GM13976 (cell line): ENCODE results near the gene IPO7.

Experiments used
- DNase-seq: peaks from one replicate; pipeline ENCODE4 v3.0.0; 2012; ENCODE audit warnings: low spot score
- CTCF ChIP-seq: IDR thresholded peaks from 2 replicates; pipeline ENCODE4 v1.5.1; 2012; ENCODE audit warnings: borderline replicate concordance, mild to moderate bottlenecking; ENCODE audit not compliant: insufficient read depth; ENCODE audit errors: extremely low read depth, missing control alignments, control extremely low read depth
- in situ Hi-C: fragments of 300-500 bp; cut with MboI; formaldehyde crosslinking; loops from one replicate; pipeline ENCODE4 v1.12.0; 2022; ENCODE audit warnings: low sequenced_read_pairs, mixed read lengths, inconsistent platforms; ENCODE audit not compliant: unreplicated experiment

The IPO7 gene

GRCh38 chr11:9462806-9463537 lies 78.5 kb downstream of the IPO7 start:
- no peak for TF ChIP-seq CTCF
- in situ Hi-C loops = no loop called here
- DNase-seq = no peak

DNA sequence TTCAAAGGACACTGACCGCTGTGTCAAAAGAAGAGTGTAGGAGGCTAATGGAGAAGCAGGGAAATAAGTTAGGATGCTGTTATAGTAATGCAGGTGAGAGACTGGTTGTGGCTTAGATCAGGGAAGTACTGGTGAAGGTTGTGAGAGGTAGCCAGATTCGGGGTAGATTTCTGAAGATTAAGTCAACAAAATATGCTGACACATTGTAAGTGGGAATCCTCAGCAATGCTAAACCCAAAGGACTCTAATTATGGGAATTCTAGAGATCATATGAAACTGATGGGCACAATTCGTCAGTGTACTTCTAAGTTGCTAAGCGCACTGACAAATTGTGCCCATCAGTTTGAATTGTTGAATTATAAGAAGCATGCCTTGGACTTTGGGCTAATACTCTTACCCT lies 86.3 kb downstream of the IPO7 start:
- in situ Hi-C loops = no loop called here
- no peak for DNase-seq
- no peak for TF ChIP-seq CTCF

DNA sequence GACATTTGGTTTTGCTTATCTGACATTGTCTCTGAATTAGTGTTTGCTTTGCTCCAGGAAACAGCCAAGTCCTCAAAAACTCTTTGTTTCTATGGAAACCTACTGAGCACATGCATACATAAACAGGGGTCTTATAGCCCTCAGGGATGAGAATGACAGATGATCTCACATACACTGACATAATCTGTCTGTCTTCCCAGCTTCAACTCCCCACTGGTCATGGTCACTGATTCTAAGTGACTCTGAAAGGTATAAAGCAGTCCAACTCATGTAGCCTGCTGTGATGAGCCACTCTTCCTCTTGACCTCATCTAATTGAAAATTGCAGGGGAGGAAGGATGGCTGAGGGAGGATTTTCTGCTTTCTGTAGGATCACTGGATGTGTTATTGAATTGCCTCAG lies 89.0 kb downstream of the IPO7 start:
- in situ Hi-C loops = no loop called here
- no peak for TF ChIP-seq CTCF
- no peak for DNase-seq

- DNase-seq = no peak
- in situ Hi-C loops = no loop called here
- no peak for TF ChIP-seq CTCF
Observed at GRCh38 chr11:9479899-9480298, 95.4 kb downstream of the IPO7 start.

- TF ChIP-seq CTCF = no peak
- DNase-seq = no peak
- in situ Hi-C loops = no loop called here
Observed at GRCh38 chr11:9489080-9489765, 104.8 kb downstream of the IPO7 start.

DNA sequence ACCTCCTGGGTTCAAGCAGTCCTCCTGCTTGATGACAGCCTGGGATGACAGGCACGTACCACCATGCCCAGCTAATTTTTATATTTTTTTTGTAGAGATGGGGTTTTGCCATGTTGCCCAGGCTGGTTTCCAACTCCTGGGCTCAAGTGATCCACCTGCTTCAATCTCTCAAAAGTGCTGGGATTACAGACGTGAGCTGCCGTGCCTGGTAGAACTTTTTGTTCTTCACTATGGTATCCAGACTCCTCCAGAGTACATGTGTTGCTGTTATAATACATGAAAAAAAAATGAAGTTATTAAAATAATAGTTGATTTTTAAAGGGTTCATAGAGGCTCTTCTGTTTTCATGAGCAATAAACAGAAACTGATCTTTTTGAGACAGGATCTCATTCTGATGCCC lies 105.9 kb downstream of the IPO7 start:
- no peak for TF ChIP-seq CTCF
- in situ Hi-C loops = loop anchor here (10.0 kb wide), 1 partner anchor 326 kb away; no protein-coding TSS in a partner anchor

GRCh38 chr11:9493492-9493891 lies 109.0 kb downstream of the IPO7 start:
- DNase-seq = no peak
- in situ Hi-C loops = loop anchor here (10.0 kb wide), 1 partner anchor 329 kb away; no protein-coding TSS in a partner anchor
- TF ChIP-seq CTCF = no peak

More for the DNA sequence above, 105.9 kb downstream of the IPO7 start:
- no peak for DNase-seq
